ENCODE results near the gene TMEM225. TPM values are rescaled to one million over a fixed set of nuclear protein-coding genes. Genes with fewer than 3 reads are reported as not detected.

TMEM225 gene
- total RNA-seq, 2 donors from 2014 or later = not detected

DNA sequence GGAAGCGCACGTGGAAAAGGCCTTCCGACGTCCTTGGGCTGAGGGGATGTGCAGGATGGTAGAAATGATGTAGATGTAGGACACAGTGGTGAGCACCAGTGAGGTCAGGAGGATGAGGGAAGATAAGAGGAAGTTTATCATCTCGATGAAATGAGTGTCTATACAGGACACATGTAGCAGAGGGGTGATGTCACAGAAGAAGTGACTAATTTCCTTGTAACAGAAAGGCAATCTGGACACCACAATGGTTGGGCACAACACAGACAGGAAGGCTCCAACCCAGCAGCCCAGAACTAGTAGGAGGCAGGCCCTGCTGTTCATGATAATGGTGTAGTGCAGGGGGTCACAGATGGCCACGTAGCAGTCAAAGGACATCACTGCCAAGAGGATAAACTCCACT, 44.3 kb downstream of the TMEM225 start:
- Histone ChIP-seq H3K27me3 (replicated peaks; ENCODE audit: insufficient read depth) (no peaks in the 10 kb centered on the region), H3K27ac (no peak overlapping the region), H3K4me3 (no peak overlapping the region), H3K36me3 (no peaks in the 10 kb centered on the region), H3K9me3 (no peaks in the 10 kb centered on the region), H3K4me1 (ENCODE audit: control insufficient read depth in 1 of 2, low read depth in 2 of 2) (no peaks in the 10 kb centered on the region)
- ATAC-seq (ENCODE audit: insufficient number of reproducible peaks, low FRiP score, low read depth) (no peak), DNase-seq (ENCODE audit: low spot score) (no peak)
- TF ChIP-seq CTCF (IDR thresholded peaks at IDR 0.05) = no peak

DNA sequence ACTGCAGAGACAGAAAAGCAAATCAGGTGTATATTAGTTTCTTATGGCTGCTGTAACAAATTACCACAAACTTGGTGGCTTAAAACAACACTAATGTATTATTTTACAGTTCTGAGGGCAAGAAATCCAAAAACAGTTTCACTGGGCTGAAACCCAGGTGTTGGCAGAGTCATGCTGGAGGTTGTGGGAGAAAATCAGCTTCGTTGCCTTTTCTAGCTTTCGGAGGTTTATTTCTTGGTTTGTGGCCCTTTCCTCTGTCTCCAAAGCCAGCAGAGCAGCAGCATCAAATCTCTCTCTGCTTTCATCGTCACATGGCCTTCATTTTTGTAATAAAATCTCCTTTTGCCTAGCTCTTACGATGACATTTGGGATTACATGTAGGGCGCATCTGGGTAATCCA, 46.3 kb downstream of the TMEM225 start:
- Histone ChIP-seq H3K4me3 (no peak overlapping the region), H3K27ac (no peak overlapping the region), H3K27me3 (replicated peaks; ENCODE audit: insufficient read depth) (no peaks in the 10 kb centered on the region), H3K36me3 (no peaks in the 10 kb centered on the region), H3K9me3 (no peaks in the 10 kb centered on the region), H3K4me1 (ENCODE audit: control insufficient read depth in 1 of 2, low read depth in 2 of 2) (no peaks in the 10 kb centered on the region)
- ATAC-seq (ENCODE audit: insufficient number of reproducible peaks, low FRiP score, low read depth) = no peak
- TF ChIP-seq CTCF (IDR thresholded peaks at IDR 0.05) = no peak
- DNase-seq (ENCODE audit: low spot score) = no peak

DNA sequence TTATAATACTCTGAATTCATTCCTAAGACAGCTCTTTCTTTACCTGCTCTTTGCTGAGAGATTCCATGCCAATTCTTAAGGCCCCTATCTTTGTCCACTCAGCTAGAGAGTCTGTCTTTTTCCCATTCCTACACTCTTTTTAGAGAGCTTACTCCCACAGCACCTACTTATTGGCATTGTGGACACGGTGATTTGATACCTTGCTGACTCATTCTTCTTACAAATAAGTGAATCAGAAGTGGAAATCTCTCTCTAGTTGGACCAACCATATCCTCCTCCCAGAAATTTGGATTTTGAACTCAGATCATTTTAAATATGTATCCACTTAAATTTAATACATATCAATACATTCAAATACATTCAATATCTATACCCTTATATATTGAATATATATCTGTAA, 46.8 kb downstream of the TMEM225 start:
- no peak for ATAC-seq (ENCODE audit: insufficient number of reproducible peaks, low FRiP score, low read depth)
- no peak for TF ChIP-seq CTCF (IDR thresholded peaks at IDR 0.05)
- Histone ChIP-seq H3K4me1 (ENCODE audit: control insufficient read depth in 1 of 2, low read depth in 2 of 2) (no peaks in the 10 kb centered on the region), H3K4me3 (no peak overlapping the region), H3K27ac (no peak overlapping the region), H3K36me3 (no peaks in the 10 kb centered on the region), H3K9me3 (no peaks in the 10 kb centered on the region), H3K27me3 (replicated peaks; ENCODE audit: insufficient read depth) (no peaks in the 10 kb centered on the region)
- no peak for DNase-seq (ENCODE audit: low spot score)

DNA sequence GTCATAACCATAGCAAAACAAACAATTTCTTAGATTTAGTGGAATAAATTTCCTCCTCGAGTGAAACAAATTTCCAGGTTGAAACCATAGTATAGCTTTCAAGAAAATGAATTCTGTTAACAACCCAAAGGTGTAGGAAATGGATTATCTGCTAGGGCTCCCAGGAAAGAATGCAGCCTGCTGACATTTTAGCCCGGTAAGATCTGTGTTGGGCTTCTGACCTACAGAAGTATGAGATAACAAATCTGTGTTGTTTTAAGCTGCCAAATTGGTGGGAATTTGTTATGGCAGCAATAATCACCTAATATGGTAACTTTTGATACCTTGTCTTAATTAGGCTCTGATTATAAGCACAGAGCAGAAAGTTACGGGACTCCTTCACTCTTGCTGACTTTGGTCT, 47.3 kb downstream of the TMEM225 start:
- no peaks in the 10 kb centered on the region for H3K4me1 ChIP-seq (ENCODE audit: control insufficient read depth in 1 of 2, low read depth in 2 of 2)
- no peaks in the 10 kb centered on the region for H3K27me3 ChIP-seq (replicated peaks; ENCODE audit: insufficient read depth)
- no peak for TF ChIP-seq CTCF (IDR thresholded peaks at IDR 0.05)
- DNase-seq (ENCODE audit: low spot score) = no peak
- H3K9me3 ChIP-seq = no peaks in the 10 kb centered on the region
- ATAC-seq (ENCODE audit: insufficient number of reproducible peaks, low FRiP score, low read depth) = no peak
- no peak overlapping the region for H3K27ac ChIP-seq
- H3K4me3 ChIP-seq = no peak overlapping the region
- H3K36me3 ChIP-seq = no peaks in the 10 kb centered on the region

- Histone ChIP-seq H3K4me1 (ENCODE audit: control insufficient read depth in 1 of 2, low read depth in 2 of 2) (no peaks in the 10 kb centered on the region), H3K27me3 (replicated peaks; ENCODE audit: insufficient read depth) (no peaks in the 10 kb centered on the region)
- ATAC-seq (ENCODE audit: insufficient number of reproducible peaks, low FRiP score, low read depth) = no peak
Measured at GRCh38 chr11:123833095-123833494, 52.4 kb downstream of the TMEM225 start.

More at GRCh38 chr11:123833095-123833494, 52.4 kb downstream of the TMEM225 start:
- Histone ChIP-seq H3K36me3 (no peaks in the 10 kb centered on the region), H3K4me3 (no peak overlapping the region), H3K27ac (no peak overlapping the region), H3K9me3 (no peaks in the 10 kb centered on the region)
- TF ChIP-seq CTCF (IDR thresholded peaks at IDR 0.05) = no peak
- no peak for DNase-seq (ENCODE audit: low spot score)

Other genes starting within 250 kb of the TMEM225 start
- gene SCN3B, start 231.0 kb downstream of the TMEM225 start, total RNA-seq = under 1 TPM in 1 of 2 donors, not detected in 1; 0.35 TPM
- gene ZNF202, start 144.0 kb downstream of the TMEM225 start, total RNA-seq = 10 to 100 TPM in 1 of 2 donors, 1 to 10 TPM in 1; 3.9 to 10.9 TPM
- gene OR6X1, start 131.2 kb downstream of the TMEM225 start, total RNA-seq = not detected
- not detected for gene OR6M1, start 79.3 kb downstream of the TMEM225 start, total RNA-seq
- not detected for gene OR8D4, start 16.5 kb upstream of the TMEM225 start, total RNA-seq
- not detected for gene OR4D5, start 53.9 kb upstream of the TMEM225 start, total RNA-seq
- not detected for gene OR6T1, start 58.2 kb upstream of the TMEM225 start, total RNA-seq
- not detected for gene OR10S1, start 92.1 kb upstream of the TMEM225 start, total RNA-seq
- not detected for gene OR10G6, start 109.5 kb upstream of the TMEM225 start, total RNA-seq
- gene OR10G4, start 127.3 kb upstream of the TMEM225 start, total RNA-seq = not detected
- not detected for gene OR10G9, start 137.3 kb upstream of the TMEM225 start, total RNA-seq
- not detected for gene OR10G8, start 141.1 kb upstream of the TMEM225 start, total RNA-seq
- gene OR10G7, start 155.7 kb upstream of the TMEM225 start, total RNA-seq = not detected
- 10 to 100 TPM; 32.8 to 44.4 TPM for gene VWA5A, start 229.8 kb upstream of the TMEM225 start, total RNA-seq

All from thoracic aorta (tissue), 2 donors.